KBM-7 (cell line): ENCODE data around the gene RDH8.

Experiments used
- DNase-seq: peaks from one replicate; pipeline ENCODE4 v3.0.0-alpha.2; 2015
- in situ Hi-C: fragments of 300-500 bp; cut with MboI; formaldehyde crosslinking; loops from 2 replicates; pipeline ENCODE4 v1.14.3; 2020; ENCODE audit warnings: low sequenced_read_pairs, low pct_unique_long_range_greater_than_20kb, mixed read lengths

The RDH8 gene

GRCh38 chr19:10026744-10027143, 13.5 kb downstream of the RDH8 start:
- in situ Hi-C loops: no loop called here
- DNase-seq: no peak

GRCh38 chr19:10027158-10027997, 14.1 kb downstream of the RDH8 start:
- in situ Hi-C loops: no loop called here

GRCh38 chr19:10033614-10034013, 20.3 kb downstream of the RDH8 start:
- DNase-seq: no peak
- in situ Hi-C loops: no loop called here

More at GRCh38 chr19:10027158-10027997, 14.1 kb downstream of the RDH8 start:
- DNase-seq: peak; percentile 89

DNA sequence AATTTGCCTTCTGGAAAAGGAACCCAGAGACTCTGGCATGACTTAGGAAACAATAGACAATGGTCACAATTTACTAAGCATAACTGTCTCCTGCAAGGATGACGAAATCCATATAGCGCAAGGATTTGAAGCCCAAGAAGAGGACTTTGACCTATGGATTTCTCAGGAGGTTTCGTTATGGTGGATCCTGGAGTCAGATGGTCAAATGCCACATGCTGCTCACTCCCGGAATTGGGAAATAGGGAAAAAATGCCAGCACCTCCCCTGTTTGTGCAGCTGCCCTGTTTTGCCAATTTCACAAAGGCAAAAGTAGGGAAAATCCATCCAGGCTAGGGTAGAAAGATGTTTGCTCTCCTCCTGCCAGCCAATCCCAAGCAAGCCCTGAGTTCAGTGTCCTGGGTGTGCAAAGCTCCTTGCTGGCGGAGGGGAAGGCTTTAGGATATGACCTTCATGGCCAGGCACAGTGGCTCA, 23.4 kb downstream of the RDH8 start:
- no peak for DNase-seq
- in situ Hi-C loops: no loop called here

- no peak for DNase-seq
- in situ Hi-C loops: no loop called here
These were observed 24.1 kb downstream of the RDH8 start for GRCh38 chr19:10037367-10037766.

DNA sequence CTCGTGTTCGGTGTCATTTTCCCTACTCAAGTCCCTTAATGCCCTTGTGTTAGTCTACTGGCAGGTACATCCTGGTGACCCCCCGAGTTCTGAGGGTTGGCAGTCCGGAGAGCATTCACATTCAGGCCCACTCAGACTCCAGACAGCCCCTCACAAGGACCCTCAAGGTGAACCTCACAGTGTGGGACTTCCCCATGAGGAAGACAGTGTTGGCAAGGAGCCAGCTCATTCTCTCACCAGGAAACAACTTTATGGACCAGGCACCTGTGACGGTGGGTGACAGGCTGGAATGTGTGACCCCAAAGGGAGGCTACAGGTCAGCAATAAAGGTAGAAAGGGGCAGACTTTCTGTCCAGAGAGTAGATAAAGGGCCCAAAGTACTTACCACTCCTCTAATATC, 24.5 kb downstream of the RDH8 start:
- no peak for DNase-seq
- in situ Hi-C loops: no loop called here

GRCh38 chr19:10043286-10043927, 30.1 kb downstream of the RDH8 start:
- in situ Hi-C loops: no loop called here
- no peak for DNase-seq

DNA sequence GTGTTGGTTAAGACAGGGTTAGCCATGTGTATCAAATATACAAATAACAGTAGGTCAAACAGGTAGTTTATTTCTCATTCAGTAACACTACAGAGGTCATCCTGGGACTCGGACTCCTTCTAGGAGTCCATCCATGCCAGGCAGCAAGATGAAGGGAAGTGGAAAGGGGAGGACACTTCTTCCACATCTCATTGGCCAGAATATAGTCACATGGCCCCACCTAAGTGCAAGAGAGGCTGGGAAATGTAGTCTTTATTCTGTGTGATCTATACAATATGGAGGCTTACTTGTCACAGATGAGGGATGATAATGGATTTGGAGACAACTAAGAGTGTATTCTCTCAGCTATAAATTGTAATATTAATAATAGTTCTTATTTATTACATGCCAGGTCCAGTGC, 31.1 kb downstream of the RDH8 start:
- in situ Hi-C loops: no loop called here
- DNase-seq: peak; percentile 27

GRCh38 chr19:10045371-10045770, 32.1 kb downstream of the RDH8 start:
- no peak for DNase-seq
- in situ Hi-C loops: no loop called here

GRCh38 chr19:10049626-10050025, 36.3 kb downstream of the RDH8 start:
- in situ Hi-C loops: no loop called here

GRCh38 chr19:10052602-10053360, 39.5 kb downstream of the RDH8 start:
- no peak for DNase-seq
- in situ Hi-C loops: no loop called here

More at GRCh38 chr19:10049626-10050025, 36.3 kb downstream of the RDH8 start:
- DNase-seq: no peak

- in situ Hi-C loops: no loop called here
- DNase-seq: no peak
These were observed 48.5 kb downstream of the RDH8 start for GRCh38 chr19:10061717-10062310.

GRCh38 chr19:10068205-10068604, 54.9 kb downstream of the RDH8 start:
- DNase-seq: peak; percentile 22
- in situ Hi-C loops: no loop called here

DNA sequence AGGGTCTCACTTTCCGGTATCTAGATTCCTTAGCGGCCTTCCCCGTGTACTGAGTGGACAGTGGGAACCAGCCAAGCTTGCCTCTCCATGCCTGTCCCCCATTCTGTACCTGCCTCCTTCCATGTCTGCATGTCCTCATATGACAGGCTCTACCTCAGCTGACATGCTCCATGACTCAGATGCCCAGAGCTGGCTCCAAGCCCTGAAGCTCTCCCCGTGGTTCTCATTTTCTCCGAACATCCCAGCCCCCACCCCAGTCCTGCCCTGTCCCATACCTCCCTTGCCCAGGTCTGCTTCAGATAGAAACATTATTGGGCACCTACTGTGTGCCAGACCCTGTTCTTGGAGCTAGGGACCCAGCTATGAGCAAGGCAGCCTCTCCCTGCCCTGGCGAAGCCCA, 55.8 kb downstream of the RDH8 start:
- in situ Hi-C loops: no loop called here
- DNase-seq: no peak

GRCh38 chr19:10070730-10071446, 57.6 kb downstream of the RDH8 start:
- no peak for DNase-seq
- in situ Hi-C loops: no loop called here
